Lower leg skin (tissue), 3 donors: ENCODE results near the gene TPM4.

ENCODE experiments used
- POLR2A ChIP-seq, 2 donors: fragments of 450-650 bp; IDR thresholded peaks; one replicate each; pipeline ENCODE4 v1.6.1; 2016 to 2017; ENCODE audit warnings: antibody characterized with exemption in 2 of 2, mild to moderate bottlenecking in 1 of 2, moderate library complexity in 1 of 2
- TF ChIP-seq, protein P1 (sequence below), 3 donors: fragments of 450-650 bp; IDR thresholded peaks; one replicate each; pipeline ENCODE4 v1.5.1; 2016; ENCODE audit warnings: antibody characterized with exemption in 3 of 3, mild to moderate bottlenecking in 3 of 3, moderate library complexity in 2 of 3

GRCh38 chr19:16045893-16046292 lies 30.4 kb upstream of the TPM4 start:
- TF ChIP-seq, protein P1, sequence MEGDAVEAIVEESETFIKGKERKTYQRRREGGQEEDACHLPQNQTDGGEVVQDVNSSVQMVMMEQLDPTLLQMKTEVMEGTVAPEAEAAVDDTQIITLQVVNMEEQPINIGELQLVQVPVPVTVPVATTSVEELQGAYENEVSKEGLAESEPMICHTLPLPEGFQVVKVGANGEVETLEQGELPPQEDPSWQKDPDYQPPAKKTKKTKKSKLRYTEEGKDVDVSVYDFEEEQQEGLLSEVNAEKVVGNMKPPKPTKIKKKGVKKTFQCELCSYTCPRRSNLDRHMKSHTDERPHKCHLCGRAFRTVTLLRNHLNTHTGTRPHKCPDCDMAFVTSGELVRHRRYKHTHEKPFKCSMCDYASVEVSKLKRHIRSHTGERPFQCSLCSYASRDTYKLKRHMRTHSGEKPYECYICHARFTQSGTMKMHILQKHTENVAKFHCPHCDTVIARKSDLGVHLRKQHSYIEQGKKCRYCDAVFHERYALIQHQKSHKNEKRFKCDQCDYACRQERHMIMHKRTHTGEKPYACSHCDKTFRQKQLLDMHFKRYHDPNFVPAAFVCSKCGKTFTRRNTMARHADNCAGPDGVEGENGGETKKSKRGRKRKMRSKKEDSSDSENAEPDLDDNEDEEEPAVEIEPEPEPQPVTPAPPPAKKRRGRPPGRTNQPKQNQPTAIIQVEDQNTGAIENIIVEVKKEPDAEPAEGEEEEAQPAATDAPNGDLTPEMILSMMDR (IDR thresholded peaks at IDR 0.05): no peak
- TF ChIP-seq POLR2A (IDR thresholded peaks at IDR 0.05): no peak
